HG03558 (cell line): Measurements from ENCODE around the gene FADS2.

Experiments
- ATAC-seq: cut with Tn5 transposase; IDR thresholded peaks from one replicate; pipeline ENCODE4 v1.9.1; 2021; ENCODE audit warnings: moderate number of reproducible peaks; ENCODE audit not compliant: unreplicated experiment; ENCODE audit errors: extremely low read depth

The FADS2 gene

GRCh38 chr11:61827571-61828378, at the start of gene FADS2:
FADS2 (plus strand) TSS chr11:61828300; CDS start chr11:61828391, 91 bp downstream.
- ATAC-seq: no peak

GRCh38 chr11:61778357-61778886, 49.7 kb upstream of the FADS2 start:
- ATAC-seq: no peak

- ATAC-seq: no peak
These were observed 49.0 kb upstream of the FADS2 start for GRCh38 chr11:61778920-61779650.

- ATAC-seq: no peak
These were observed 48.2 kb upstream of the FADS2 start for GRCh38 chr11:61779666-61780525.

DNA sequence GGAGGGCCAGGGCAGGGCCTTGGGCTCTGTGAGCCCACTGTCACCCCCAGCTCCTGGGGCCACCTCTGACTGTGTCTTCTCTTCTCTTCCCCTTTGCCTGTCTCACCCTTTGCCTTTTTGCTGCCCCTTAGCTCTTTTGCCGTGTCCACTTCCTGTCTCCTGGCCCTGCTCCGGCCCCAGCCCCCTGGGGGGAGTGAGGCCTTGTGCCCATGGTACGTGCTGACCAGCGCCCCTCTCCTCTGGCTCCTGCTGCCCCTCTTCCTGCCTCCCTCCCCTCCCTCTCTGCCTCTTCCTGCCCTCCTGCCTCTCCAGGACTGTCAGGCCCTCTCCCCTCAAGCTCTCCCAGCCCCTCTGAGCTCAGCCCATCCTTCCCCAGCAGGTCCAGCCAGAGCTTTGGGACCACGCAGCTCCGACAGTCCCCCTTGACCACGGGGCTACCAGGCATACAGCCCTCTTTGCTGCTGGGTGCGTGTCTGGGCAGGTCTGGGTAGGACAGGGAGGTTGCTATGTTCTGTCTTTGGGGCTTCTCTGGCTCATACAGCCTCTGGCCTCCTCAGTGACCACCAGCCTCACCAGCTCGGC, 47.4 kb upstream of the FADS2 start:
- no peak for ATAC-seq

DNA sequence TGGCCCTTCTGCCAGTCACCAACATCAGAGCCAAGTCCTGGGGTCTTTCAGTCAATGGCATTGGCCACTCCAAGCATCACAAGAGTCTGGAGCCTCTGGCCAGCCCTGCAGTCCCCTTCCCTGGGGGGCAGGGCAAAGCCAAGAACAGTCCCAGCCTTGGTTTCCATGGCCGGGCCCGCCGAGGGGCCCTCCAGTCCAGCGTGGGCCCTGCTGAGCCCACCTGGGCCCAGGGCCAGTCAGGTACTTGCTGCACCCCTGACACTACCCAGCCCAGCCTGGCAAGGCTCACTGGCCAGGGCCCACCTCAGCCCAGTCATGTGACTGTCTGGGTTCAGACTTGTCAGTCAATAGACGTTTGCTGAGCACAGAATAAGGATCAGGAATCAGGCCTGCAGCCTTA, 46.5 kb upstream of the FADS2 start:
- no peak for ATAC-seq

GRCh38 chr11:61782299-61782698, 45.8 kb upstream of the FADS2 start:
- no peak for ATAC-seq

DNA sequence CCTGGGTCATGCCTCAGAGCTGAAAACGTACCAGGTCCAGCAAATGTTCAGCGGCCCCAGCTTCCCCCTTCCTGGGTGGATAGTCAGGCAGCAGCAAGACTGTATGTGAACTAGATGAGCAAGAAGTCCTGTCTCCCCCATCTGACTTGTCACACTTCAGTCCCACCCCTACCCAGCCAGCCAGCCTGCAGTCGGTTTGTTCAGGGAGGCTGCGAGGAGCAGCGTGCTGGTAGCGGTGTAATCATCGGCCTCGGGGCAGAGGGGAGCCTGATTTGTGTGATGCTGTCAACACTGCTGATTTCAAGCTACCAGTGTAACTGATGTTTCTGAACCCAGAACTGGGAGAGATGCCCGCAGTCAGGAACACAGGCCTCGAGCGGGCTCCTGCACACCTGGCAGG, 45.3 kb upstream of the FADS2 start:
- ATAC-seq: no peak

DNA sequence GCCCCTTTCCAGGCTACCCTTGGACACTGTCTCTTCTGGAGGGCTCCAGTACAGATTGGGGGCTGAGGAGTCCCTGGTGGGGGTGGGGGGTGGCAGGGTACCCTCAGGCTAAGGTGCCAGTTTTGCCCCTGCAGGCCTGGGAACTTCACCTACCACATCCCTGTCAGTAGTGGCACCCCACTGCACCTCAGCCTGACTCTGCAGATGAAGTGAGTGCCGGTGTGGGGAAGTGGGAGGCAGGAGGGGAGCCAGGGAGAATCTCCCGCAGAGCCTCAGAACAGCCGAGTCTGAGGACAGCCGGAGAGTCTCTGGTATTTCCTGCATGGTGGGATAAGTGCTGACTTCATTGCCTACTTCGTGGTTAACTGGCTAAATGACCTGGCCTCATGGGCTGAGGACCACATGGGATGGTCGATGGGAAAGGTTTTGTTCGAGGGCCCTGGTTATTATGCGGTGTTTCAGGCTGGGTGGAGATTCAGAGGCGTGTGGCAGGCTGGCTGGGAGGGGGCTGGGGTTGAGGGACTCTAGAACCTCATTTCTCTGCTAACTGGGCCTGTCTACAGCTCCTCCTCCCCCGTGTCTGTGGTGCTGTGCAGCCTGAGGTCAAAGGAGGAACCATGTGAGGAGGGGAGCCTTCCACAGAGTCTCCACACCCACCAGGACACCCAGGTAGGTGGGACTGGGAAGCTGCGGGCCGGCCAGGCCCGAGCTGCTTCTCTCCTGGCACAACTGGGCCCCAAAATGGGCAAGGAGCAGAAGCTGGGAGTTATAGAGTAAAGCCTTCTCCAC, 44.2 kb upstream of the FADS2 start:
- no peak for ATAC-seq

GRCh38 chr11:61784506-61784805, 43.6 kb upstream of the FADS2 start:
- no peak for ATAC-seq

DNA sequence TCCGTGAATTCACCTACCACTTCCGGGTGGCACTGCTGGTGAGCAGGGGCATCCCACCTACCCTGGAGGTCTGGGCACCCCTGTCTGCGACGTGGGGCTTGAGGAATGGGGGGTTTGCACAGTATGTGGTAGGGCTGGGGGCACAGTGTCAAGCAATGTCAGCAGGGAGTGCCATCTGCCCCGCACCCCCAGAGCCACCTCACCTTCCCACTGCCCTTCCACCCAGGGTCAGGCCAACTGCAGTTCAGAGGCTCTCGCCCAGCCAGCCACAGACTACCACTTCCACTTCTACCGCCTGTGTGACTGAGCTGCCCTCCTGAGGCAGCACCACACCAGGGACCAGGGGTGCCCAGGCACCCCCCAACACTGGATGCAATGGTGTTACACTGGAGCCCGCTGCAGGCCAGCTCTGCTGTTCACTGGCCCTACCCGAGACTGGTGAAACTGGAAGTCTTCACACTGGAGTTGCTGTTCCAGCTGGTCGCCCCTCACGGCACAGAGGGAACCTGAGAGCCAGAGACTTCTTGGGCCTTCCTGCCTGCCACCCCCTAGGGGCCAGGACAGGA, 42.2 kb upstream of the FADS2 start:
- no peak for ATAC-seq

- ATAC-seq: no peak
These were observed 40.1 kb upstream of the FADS2 start for GRCh38 chr11:61787928-61788491.

- ATAC-seq: no peak
These were observed 36.3 kb upstream of the FADS2 start for GRCh38 chr11:61791737-61792309.

DNA sequence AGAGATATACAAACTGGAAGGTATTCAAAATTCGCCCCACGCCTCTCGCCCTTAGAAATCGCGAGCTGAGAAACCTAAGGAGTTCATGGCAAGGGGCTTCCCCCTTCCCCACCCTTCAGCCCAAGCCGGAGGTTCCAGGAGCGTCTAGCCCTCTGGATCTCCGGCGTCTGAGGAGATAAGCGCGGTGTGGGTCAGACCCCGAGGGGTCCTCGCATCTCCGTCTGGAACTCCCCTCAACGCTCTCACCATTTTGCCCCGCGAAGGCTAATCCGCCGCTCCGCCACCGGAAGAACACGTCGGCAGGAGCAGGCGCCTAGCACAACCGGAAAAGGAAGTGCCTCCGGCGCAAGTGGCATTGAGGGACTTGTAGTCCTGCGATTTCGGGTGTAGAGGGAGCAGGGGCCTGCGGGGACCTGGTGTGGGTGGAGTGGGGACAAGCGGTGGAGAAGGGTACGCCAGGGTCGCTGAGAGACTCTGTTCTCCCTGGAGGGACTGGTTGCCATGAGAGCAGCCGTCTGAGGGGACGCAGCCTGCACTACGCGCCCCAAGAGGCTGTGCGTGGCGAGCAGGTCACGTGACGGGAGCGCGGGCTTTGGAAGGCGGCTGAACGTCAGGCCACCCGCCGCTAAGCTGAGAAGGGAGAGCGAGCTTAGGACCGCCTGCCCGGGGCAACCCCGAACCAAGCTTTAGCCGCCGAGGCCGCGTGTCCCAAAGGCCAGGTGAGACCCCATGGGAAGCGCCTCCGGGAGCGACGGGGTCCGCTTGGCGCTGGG, 35.6 kb upstream of the FADS2 start, which contains the start of the genes FEN1 and TMEM258:
FEN1 (plus strand) TSS at position 602 of the 773 bp plus-strand sequence. CDS start 2,451 bp downstream, outside the sequence.
TMEM258 (minus strand) TSS at position 290 of the 773 bp plus-strand sequence; CDS start at position 249, 41 bp downstream.
- ATAC-seq: peak; percentile 58

DNA sequence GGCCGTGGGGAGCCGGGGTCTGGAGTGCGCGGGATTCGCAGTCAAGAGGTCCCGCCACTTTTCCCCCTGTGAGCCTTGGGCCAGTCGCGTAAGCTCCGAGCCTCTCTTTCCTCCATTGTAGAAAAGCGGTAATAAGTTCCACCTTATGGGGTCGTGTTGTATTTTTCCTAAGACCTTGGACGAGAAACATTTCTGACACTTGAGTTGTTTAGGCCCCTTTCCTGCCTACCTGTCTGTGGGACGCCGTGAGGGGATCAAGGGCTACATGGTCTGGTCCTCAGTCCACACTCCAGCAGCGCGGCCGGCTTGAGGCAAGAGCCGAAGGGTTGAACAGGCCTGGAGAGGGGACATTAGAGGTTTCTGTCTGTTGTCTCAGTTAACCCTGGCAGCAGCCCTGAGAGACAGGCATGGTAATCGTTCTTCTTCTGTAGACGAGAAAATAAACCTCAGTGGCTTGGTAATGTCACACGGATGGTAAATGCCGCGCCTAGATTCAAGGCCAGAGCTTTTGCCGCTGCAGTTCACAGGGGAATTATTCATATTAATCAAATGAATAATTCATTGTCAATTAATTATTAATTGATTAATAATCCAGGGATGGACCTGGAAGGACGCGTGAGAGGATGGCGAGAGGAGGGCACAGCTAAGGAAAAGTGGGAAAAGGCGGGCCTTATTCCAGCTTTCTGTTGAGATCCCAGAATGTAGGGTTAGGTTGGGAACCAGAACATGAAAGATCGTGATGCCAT, 34.8 kb upstream of the FADS2 start:
- ATAC-seq: no peak

DNA sequence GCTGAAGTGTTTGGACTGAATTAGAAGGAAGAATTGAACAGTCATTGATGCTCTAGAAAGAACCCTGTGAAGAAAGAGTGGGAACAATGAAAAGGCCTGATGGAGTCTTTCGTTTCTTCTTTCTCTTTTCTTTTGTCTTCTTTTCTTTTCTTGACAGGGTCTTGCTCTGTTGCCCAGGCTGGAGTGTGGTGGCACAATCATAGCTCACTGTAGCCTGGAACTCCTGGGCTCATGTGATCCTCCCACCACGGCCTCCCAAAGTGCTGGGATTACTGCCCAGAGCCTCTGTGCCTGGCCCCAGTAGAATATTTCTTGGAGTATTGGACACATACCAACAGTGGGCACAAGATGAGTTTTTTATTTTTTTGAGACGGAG, 34.3 kb upstream of the FADS2 start:
- no peak for ATAC-seq

- ATAC-seq: no peak
These were observed 33.5 kb upstream of the FADS2 start for GRCh38 chr11:61794579-61794978.
